Activated T-helper 2 cell treated with anti-CD3 and anti-CD28 coated beads, Interferon-gamma antibody, Interleukin-2, Interleukin-4, amounts not matched to agents 10 μg/mL and 5 μg/mL and 100 μg/mL, durations not matched to agents 14 hours and 24 hours and 36 hours (primary cell): ENCODE measurements around the gene APOL1. TPM values are rescaled to one million over a fixed set of nuclear protein-coding genes. Genes with fewer than 3 reads are reported as not detected.
"Not testable (repeated sequence)": the region's sequence is repeated elsewhere in the genome, so short reads cannot be mapped to it uniquely, and the experiment has no call there.

Source experiments
- DNase-seq: peaks from one replicate; pipeline ENCODE4 v3.0.0; 2021; ENCODE audit warnings: low spot score
- H3K27ac Mint-ChIP-seq: one replicate; pipeline ENCODE4 v1.8.0; 2021; ENCODE audit warnings: mixed read lengths
- H3K27me3 Mint-ChIP-seq: one replicate; pipeline ENCODE4 v1.8.0; 2021; ENCODE audit warnings: low read depth, mixed read lengths
- H3K36me3 Mint-ChIP-seq: one replicate; pipeline ENCODE4 v1.8.0; 2021; ENCODE audit warnings: low read depth, mixed read lengths
- H3K4me1 Mint-ChIP-seq: one replicate; pipeline ENCODE4 v1.8.0; 2021; ENCODE audit warnings: low read depth, mixed read lengths
- H3K4me3 Mint-ChIP-seq: one replicate; pipeline ENCODE4 v1.8.0; 2021; ENCODE audit warnings: low read depth, mild to moderate bottlenecking, moderate library complexity, mixed read lengths
- H3K9me3 Mint-ChIP-seq: one replicate; pipeline ENCODE4 v1.8.0; 2021; ENCODE audit warnings: mixed read lengths
- intact Hi-C: fragments of 100-400 bp; cut with micrococcal nuclease; formaldehyde crosslinking; loops from one replicate; pipeline ENCODE4 v1.15.1; 2023
- total RNA-seq: library from RNA; stranded (reverse); gene quantifications from 2 replicates; pipeline ENCODE4 v1.2.3, GENCODE V29; 2022

The APOL1 gene
- total RNA-seq, 1 donor from 2014 or later = 31.5 TPM

- no peaks in the 10 kb centered on the region for H3K27me3 Mint-ChIP-seq
- no peak overlapping the region for H3K27ac Mint-ChIP-seq
- H3K9me3 Mint-ChIP-seq = no peaks in the 10 kb centered on the region
- intact Hi-C loops = no loop called here
- peaks cover 87% of the 10 kb centered on the region for H3K36me3 Mint-ChIP-seq
- no peak overlapping the region for H3K4me3 Mint-ChIP-seq
- peaks cover 26% of the 10 kb centered on the region for H3K4me1 Mint-ChIP-seq
- DNase-seq = no peak
Measured at GRCh38 chr22:36288571-36289405, 35.9 kb downstream of the APOL1 start.

- H3K27me3 Mint-ChIP-seq = no peaks in the 10 kb centered on the region
- no peak for DNase-seq
- peaks cover 90% of the 10 kb centered on the region for H3K36me3 Mint-ChIP-seq
- H3K4me3 Mint-ChIP-seq = no peak overlapping the region
- H3K4me1 Mint-ChIP-seq = peaks cover 26% of the 10 kb centered on the region
- H3K9me3 Mint-ChIP-seq = no peaks in the 10 kb centered on the region
- intact Hi-C loops = no loop called here
- peak overlapping the region; percentile 51 for H3K27ac Mint-ChIP-seq
Measured at GRCh38 chr22:36289406-36289870, 36.5 kb downstream of the APOL1 start.

- H3K36me3 Mint-ChIP-seq = peaks cover 90% of the 10 kb centered on the region
- not testable (repeated sequence) for H3K27me3 Mint-ChIP-seq
Measured at GRCh38 chr22:36289948-36290371, 37.0 kb downstream of the APOL1 start.

GRCh38 chr22:36290391-36291075 lies 37.6 kb downstream of the APOL1 start:
- H3K9me3 Mint-ChIP-seq, H3K4me3 Mint-ChIP-seq, H3K27me3 Mint-ChIP-seq, DNase-seq, intact Hi-C loops, H3K27ac Mint-ChIP-seq: not testable (repeated sequence)
- H3K36me3 Mint-ChIP-seq = peaks cover 93% of the 10 kb centered on the region
- H3K4me1 Mint-ChIP-seq = peaks cover 26% of the 10 kb centered on the region

More at GRCh38 chr22:36289948-36290371, 37.0 kb downstream of the APOL1 start:
- DNase-seq = peak; percentile 53
- intact Hi-C loops, H3K9me3 Mint-ChIP-seq, H3K4me3 Mint-ChIP-seq: not testable (repeated sequence)
- Mint-ChIP-seq H3K4me1 (peaks cover 26% of the 10 kb centered on the region), H3K27ac (peak overlapping the region; percentile 51)

- Mint-ChIP-seq H3K4me1 (peaks cover 21% of the 10 kb centered on the region), H3K27ac (no peak overlapping the region), H3K9me3 (no peaks in the 10 kb centered on the region), H3K36me3 (peaks cover 92% of the 10 kb centered on the region), H3K27me3 (no peaks in the 10 kb centered on the region), H3K4me3 (no peak overlapping the region)
- DNase-seq = no peak
- intact Hi-C loops = no loop called here
Measured at GRCh38 chr22:36291831-36292740, 39.2 kb downstream of the APOL1 start.

GRCh38 chr22:36292823-36293530 lies 40.0 kb downstream of the APOL1 start:
- no peak for DNase-seq
- H3K4me1 Mint-ChIP-seq = peaks cover 20% of the 10 kb centered on the region
- H3K4me3 Mint-ChIP-seq = no peak overlapping the region
- no peaks in the 10 kb centered on the region for H3K9me3 Mint-ChIP-seq
- no peak overlapping the region for H3K27ac Mint-ChIP-seq
- H3K27me3 Mint-ChIP-seq = no peaks in the 10 kb centered on the region
- peaks cover 92% of the 10 kb centered on the region for H3K36me3 Mint-ChIP-seq
- intact Hi-C loops = no loop called here

- H3K27me3 Mint-ChIP-seq = no peaks in the 10 kb centered on the region
- peaks cover 92% of the 10 kb centered on the region for H3K36me3 Mint-ChIP-seq
- no peak overlapping the region for H3K27ac Mint-ChIP-seq
- intact Hi-C loops = no loop called here
- no peaks in the 10 kb centered on the region for H3K9me3 Mint-ChIP-seq
- peaks cover 18% of the 10 kb centered on the region for H3K4me1 Mint-ChIP-seq
- DNase-seq = no peak
- H3K4me3 Mint-ChIP-seq = no peak overlapping the region
Measured at GRCh38 chr22:36293606-36294292, 40.8 kb downstream of the APOL1 start.

- peaks cover 92% of the 10 kb centered on the region for H3K36me3 Mint-ChIP-seq
- no peak overlapping the region for H3K4me3 Mint-ChIP-seq
- intact Hi-C loops = no loop called here
- H3K27me3 Mint-ChIP-seq = no peaks in the 10 kb centered on the region
- no peak overlapping the region for H3K27ac Mint-ChIP-seq
- DNase-seq = no peak
- H3K9me3 Mint-ChIP-seq = no peaks in the 10 kb centered on the region
- peaks cover 18% of the 10 kb centered on the region for H3K4me1 Mint-ChIP-seq
Measured at GRCh38 chr22:36294293-36294620, 41.3 kb downstream of the APOL1 start.

- intact Hi-C loops = no loop called here
- H3K27ac Mint-ChIP-seq = no peak overlapping the region
- no peak overlapping the region for H3K4me3 Mint-ChIP-seq
- H3K9me3 Mint-ChIP-seq = no peaks in the 10 kb centered on the region
- peaks cover 92% of the 10 kb centered on the region for H3K36me3 Mint-ChIP-seq
- H3K27me3 Mint-ChIP-seq = no peaks in the 10 kb centered on the region
- DNase-seq = no peak
- H3K4me1 Mint-ChIP-seq = peaks cover 13% of the 10 kb centered on the region
Measured at GRCh38 chr22:36294801-36295200, 41.9 kb downstream of the APOL1 start.

GRCh38 chr22:36295247-36295646 lies 42.3 kb downstream of the APOL1 start:
- Mint-ChIP-seq H3K9me3 (no peaks in the 10 kb centered on the region), H3K4me3 (no peak overlapping the region), H3K27me3 (no peaks in the 10 kb centered on the region), H3K27ac (no peak overlapping the region), H3K36me3 (peaks cover 93% of the 10 kb centered on the region), H3K4me1 (peaks cover 10% of the 10 kb centered on the region)
- intact Hi-C loops = no loop called here
- DNase-seq = no peak

GRCh38 chr22:36296690-36297089 lies 43.8 kb downstream of the APOL1 start:
- intact Hi-C loops = no loop called here
- no peaks in the 10 kb centered on the region for H3K9me3 Mint-ChIP-seq
- H3K27ac Mint-ChIP-seq = no peak overlapping the region
- H3K4me1 Mint-ChIP-seq = peaks cover 14% of the 10 kb centered on the region
- no peak overlapping the region for H3K4me3 Mint-ChIP-seq
- H3K27me3 Mint-ChIP-seq = no peaks in the 10 kb centered on the region
- no peak for DNase-seq
- peaks cover 93% of the 10 kb centered on the region for H3K36me3 Mint-ChIP-seq

- Mint-ChIP-seq H3K4me3 (no peak overlapping the region), H3K9me3 (no peaks in the 10 kb centered on the region), H3K27ac (no peak overlapping the region), H3K4me1 (peaks cover 12% of the 10 kb centered on the region), H3K27me3 (no peaks in the 10 kb centered on the region), H3K36me3 (peaks cover 89% of the 10 kb centered on the region)
- DNase-seq = no peak
- intact Hi-C loops = no loop called here
Measured at GRCh38 chr22:36297568-36297967, 44.6 kb downstream of the APOL1 start.
